Activated CD4-positive, alpha-beta T cell treated with anti-CD3 and anti-CD28 coated beads, Interleukin-2, amount 50 U/mL, for 4 hours (primary cell): ENCODE results near the gene HFM1.

Source experiments
- DNase-seq, 2 experiments: peaks; one replicate each; pipeline ENCODE4 v3.0.0-alpha.2; 2020

Gene HFM1

GRCh38 chr1:91244737-91245136 lies 159.9 kb downstream of the HFM1 start:
- no peak for DNase-seq

GRCh38 chr1:91243171-91243570 lies 161.5 kb downstream of the HFM1 start:
- DNase-seq = no peak

DNA sequence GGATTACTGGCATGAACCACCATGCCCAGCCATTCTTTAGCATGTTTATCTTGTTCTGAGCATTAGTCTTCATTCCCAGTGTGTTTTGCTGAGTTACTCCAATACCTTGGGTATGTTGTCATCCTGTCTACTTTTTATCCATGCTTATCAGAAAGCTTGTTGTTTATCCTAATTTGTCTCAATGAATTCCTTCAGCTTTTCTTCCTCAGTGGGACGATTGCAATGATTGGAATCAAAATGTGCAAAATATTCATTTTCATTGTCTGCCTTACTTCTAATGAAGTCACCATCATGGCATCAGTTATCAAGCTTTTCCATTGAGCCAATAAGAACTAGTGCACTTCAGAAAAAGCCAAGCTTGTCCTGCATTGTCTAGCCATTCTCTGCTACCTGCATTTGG lies 170.5 kb downstream of the HFM1 start:
- no peak for DNase-seq

DNA sequence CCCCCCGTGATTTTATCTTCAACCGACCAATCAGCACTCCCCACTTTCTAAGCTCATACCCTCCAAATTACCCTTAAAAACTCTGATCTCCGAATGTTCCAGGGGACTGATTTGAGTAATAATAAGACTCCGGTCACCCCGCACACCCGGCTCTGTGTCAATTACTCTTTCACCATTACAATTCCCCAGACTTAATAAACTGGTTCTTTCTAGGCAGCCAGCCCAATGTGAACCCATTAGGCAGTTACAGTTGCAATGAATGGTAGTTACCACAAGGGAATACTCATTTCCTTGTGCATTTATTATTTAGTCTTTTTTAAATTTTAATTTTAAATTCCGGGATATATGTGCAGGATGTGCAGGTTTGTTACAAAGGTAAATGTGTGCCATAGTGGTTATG lies 177.9 kb downstream of the HFM1 start:
- no peak for DNase-seq

DNA sequence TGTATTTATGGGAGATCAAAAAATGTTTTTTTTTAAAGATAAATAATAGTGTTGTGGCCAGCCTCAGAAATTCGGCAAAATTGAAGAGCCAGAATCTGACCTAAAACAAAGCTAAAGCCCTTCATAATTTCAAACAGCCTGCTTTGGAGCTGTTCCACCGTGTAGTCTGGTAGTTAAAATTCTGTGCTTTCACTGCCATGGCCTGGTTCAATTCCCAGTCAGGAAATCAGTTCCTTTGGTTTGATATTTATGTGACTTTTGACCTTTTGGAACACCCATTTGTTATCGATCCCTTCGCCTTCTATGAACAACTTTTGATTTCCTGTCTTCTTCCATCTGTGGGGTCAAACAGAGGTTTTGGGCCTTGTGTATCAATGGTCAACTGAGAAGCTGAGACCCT lies 179.8 kb downstream of the HFM1 start:
- DNase-seq = no peak

DNA sequence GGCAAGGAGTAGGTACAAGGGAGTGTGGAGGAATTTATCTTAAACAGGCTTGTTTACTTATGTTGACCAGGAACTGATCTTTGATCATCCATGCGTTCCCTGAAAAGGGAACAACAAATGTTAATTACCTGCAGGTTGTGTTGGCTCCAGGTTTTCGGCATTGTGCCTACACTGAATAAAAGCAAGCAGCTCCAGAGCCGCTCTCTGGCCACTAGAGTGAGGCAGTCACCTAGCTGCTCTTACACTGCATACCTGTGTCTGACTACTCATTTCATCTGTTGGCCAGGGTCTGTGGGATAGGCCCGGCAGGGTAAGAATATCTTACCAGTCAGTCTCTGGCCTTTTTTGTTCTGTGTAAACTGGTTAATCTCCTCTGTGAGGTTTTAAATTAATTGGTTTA lies 183.6 kb downstream of the HFM1 start:
- no peak for DNase-seq

DNA sequence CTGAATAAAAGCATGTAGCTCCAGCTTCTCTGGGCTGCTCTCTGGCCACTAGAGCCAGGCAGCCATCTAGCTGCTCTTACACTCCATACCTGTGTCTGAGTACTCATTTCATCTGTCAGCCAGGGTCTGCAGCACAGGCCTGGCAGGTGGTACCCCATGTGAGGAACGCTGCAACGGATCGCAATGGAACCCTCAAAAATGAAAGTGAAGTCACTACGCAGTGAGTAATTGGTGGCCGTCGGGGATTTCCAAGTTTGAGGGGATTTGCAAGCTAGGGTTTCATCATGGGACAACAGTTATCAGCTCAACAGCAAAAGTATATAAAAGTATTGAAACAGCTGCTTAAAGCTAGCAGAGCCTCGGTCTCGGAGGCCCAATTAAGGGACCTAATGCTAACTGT lies 186.7 kb downstream of the HFM1 start:
- no peak for DNase-seq
